EL (cell line): Measurements from ENCODE around the gene WDR70.
"Not testable (repeated sequence)": the region's sequence is repeated elsewhere in the genome, so short reads cannot be mapped to it uniquely, and the experiment has no call there.

ENCODE experiments used
- DNase-seq: peaks from one replicate; pipeline ENCODE4 v3.0.0-alpha.2; 2016

Gene WDR70

DNA sequence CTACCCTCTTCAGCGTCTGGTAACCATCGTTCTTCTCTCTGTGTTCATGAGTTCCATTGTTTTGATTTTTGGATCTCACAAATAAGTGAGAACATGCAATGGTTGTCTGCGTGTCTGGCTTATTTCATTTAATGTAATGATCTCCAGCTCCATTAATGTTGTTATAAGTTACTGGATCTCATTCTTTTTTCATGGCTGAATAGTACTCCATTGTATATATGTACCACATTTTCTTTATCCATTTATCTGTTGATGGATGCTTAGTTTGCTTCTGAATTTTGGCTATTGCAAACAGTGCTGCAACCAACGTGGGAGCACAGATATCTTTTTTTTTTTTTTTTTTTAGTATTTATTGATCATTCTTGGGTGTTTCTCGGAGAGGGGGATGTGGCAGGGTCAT lies 139.2 kb downstream of the WDR70 start:
- DNase-seq = not testable (repeated sequence)

- no peak for DNase-seq
Measured at GRCh38 chr5:37519304-37519703, 140.2 kb downstream of the WDR70 start.

DNA sequence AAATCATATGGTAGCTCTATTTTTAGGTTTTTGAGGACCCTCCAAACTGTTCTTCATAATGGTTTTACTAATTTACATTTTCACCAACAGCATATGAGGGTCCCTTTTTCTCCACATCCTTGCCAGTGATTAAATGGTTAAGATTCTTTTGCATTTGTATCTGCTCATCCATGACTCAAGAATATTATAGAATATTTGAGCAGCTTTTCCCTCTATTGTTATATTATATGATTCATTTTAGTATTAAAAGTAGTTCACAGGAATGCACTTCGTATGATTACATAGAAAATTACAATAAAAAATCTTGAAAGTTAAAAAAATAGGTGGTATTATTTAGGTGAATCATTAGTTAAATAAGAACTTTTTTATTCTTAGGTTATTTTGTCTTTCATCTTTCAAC lies 140.7 kb downstream of the WDR70 start:
- DNase-seq = no peak

GRCh38 chr5:37520811-37521210 lies 141.7 kb downstream of the WDR70 start:
- no peak for DNase-seq

DNA sequence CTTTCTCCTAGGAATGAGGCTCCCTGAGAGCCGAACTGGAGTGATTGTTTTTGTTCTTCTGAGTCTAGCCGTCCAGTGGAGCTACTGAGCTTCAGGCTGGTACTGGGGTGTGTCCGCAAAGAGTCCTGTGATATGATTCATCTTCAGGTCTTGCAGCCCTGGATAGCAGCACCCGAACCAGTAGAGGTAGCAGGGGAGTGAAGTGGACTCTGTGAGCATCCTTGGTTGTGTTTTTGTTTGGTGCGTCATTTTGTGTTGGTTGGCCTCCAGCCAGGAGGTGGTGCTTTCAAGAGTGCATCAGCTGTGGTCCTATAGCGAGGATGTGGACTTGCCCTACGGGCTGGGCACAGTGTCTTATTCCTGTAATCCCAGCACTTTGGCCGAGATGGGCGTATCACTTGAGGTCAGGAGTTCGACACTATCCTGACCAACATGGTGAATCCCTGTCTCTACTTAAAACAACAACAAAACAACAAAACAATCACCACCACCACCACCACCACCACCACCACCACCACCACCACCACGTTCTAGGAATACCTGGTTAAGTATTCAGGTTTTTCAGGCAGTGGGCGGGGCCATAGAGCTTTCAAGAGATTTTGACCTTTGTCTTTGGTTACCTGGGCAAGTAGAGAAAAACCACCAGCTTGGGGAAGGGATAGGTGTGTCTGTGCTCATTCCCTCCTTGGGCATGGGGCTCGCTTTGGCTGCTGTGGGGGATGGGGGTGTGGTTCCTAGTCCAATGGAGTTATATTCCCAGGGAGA lies 154.0 kb downstream of the WDR70 start:
- no peak for DNase-seq

- peak; percentile 42 for DNase-seq
Measured at GRCh38 chr5:37533851-37534250, 154.7 kb downstream of the WDR70 start.

- no peak for DNase-seq
Measured at GRCh38 chr5:37539459-37539858, 160.3 kb downstream of the WDR70 start.

DNA sequence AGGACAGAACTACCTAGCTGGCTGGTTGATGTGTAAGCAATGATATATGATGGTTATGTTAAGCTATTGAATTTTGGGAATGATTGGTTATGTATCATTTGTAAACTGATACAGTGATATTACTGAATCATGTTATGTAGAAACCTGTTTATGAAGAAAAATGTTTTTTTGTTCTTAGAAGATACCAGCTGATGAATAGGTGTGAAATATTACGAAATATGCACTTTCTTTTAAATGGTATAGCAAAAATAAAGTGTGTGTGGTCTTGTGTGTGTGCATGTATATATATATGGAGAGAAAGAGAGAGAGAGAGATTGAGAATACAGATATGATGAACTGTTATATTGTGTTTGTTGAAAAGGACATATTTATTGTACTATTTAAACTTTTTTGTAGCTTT lies 164.1 kb downstream of the WDR70 start:
- DNase-seq = no peak

GRCh38 chr5:37549411-37549810 lies 170.3 kb downstream of the WDR70 start:
- DNase-seq = no peak

- DNase-seq = no peak
Measured at GRCh38 chr5:37552161-37552560, 173.0 kb downstream of the WDR70 start.

DNA sequence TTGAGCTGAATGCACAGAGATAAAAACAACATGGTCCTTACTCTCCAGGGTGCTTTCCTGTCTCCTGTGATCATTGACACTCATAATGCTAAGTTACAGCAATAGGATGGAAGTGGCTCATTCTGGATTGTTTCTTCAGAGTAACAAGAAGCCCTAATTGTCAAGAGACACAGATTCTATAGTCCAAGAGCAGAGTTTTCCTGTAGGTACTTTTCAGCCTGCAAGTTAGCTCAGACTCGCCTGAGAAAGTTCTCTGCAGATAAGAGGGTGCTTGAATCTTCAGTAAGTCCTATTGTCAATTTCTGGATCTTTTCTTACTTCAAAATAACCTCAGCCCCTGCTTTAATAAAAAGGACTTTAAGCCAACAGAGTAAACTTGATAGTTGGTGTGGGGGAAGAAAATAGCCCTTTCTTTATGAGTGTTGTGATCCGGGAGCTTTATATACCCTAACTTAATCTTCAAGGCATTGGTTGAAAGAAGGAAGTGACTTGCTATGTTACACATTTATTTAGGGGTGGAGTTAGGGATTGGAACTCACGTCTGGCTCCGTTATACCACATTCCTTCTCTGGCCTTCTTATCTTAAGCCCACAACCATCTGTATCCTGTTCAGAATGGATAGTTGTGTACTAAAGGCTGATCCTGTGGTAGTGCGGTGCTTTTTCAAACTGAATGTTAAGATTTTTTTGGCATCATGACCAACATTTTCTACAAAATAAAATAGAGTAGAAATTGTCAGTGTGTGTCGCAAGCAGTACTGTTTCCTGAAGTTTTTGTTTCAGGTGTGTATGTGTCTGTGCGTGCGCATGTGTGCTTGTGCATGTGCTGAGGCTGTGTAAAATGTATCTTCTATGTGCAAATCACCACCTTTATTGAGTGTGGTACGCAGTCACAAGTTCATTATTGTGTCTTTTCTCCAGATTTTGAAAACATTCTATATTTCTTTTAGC lies 173.9 kb downstream of the WDR70 start:
- peak; percentile 57 for DNase-seq

- DNase-seq = peak; percentile 57
Measured at GRCh38 chr5:37553720-37554404, 174.7 kb downstream of the WDR70 start.

GRCh38 chr5:37554405-37554739 lies 175.3 kb downstream of the WDR70 start:
- DNase-seq = no peak

DNA sequence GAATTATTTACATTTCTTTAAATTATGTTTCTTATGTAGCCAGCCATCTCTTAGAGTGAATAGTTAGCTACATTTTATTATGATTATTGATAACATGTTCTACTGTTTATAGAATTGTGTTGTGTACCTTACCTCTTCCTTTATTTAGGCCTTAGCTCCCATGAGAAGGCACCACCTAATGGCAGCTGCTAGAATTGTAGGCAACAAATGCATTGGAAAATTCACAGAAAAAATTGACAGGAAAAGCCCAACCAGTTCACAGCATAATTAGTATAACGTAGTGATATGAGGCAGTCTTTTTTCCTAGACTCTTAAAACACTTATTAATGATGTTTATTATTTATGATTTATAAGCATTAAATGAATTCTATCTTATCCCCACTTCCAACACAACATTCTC lies 175.8 kb downstream of the WDR70 start:
- DNase-seq = peak; percentile 6

DNA sequence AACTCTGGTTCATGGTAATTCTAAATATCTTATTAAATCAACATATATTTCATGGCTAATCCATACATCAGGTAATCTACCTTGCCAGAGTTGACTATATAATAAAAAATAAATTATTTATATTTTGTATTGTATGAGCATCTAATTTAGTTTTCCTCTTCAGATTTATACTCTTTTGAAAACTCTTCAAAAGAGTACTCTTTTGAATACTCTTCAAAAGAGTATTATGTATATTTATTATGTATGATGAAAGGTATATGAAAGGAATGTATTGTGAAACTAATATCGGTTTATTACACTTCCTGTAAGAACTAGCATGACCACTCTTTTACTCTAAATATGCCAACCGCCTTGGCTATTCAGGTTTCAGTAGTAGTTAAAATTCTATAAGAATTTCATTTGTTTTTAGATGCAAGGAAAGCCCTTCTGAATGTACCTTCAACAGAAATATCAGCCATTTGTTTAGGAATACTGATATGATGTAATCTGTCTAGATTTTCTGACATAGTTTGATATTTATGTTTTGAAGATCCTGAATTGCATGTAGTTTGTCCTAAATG lies 178.7 kb downstream of the WDR70 start:
- DNase-seq = no peak

GRCh38 chr5:37565062-37565670 lies 186.0 kb downstream of the WDR70 start:
- no peak for DNase-seq

DNA sequence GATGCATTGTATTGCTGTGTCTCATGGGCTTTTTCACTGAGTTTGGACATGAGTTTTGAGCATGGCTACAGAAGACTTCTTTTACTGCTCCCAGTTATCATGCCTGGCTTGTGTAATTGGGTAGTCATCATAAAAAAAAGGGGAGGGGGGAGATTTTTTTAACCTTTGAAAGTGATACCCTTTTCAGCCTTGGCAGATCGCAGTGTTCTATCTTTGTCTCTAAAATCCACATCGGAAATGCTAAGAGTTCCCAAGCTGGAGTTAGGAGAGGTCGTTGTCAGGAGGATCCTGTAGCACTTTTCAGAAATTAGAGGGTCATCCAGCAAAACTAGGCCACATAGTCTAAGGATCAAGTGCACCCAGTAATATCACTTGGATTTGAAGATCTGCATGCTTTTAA lies 188.4 kb downstream of the WDR70 start:
- no peak for DNase-seq

GRCh38 chr5:37568018-37568753 lies 189.1 kb downstream of the WDR70 start:
- no peak for DNase-seq

GRCh38 chr5:37568893-37569292 lies 189.8 kb downstream of the WDR70 start:
- no peak for DNase-seq

DNA sequence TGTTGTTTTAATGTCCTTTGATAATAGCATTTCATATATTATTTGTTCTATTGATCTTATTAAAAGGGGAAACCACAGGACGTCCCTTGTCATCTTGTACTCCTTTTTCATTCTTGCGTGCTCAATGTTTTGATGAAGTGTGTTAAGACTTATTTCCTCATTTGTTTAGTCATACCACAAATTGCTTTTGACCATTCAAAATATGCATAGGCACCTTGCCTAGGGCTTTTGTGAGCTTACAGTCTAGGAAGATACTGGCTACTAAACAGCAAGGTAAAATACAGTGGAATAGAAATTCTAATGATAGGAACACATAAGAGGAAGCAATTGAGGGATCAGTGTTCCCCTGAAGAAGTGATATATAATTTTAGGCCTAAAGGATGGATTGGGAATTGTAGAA lies 190.3 kb downstream of the WDR70 start:
- DNase-seq = no peak

- no peak for DNase-seq
Measured at GRCh38 chr5:37570597-37570996, 191.5 kb downstream of the WDR70 start.

GRCh38 chr5:37571985-37572384 lies 192.9 kb downstream of the WDR70 start:
- no peak for DNase-seq
